Left lung (tissue), 10 donors: ENCODE data around the gene NUDT16L1. TPM values are rescaled to one million over a fixed set of nuclear protein-coding genes. Genes with fewer than 3 reads are reported as not detected.

ENCODE experiments used
- ATAC-seq: fragments of 200-7000 bp; cut with Tn5 transposase; one replicate; pipeline ENCODE4 v1.9.1; 2020; ENCODE audit warnings: moderate library complexity
- DNase-seq, 4 donors: peaks; one replicate each; pipeline ENCODE4 v3.0.0-alpha.2; 2013 to 2020
- H3K27ac ChIP-seq, 2 donors: fragments of 200-600 bp; sonication (generic) in 1 of 2; one replicate each; pipeline versions ENCODE4 v1.5.0 to v1.8.0; 2020 to 2021
- H3K27me3 ChIP-seq, 2 donors: fragments of 200-600 bp; sonication (generic) in 1 of 2; one replicate each; pipeline versions ENCODE4 v1.5.0 to v1.8.0; 2020 to 2021
- H3K36me3 ChIP-seq, 2 donors: fragments of 200-600 bp; sonication (generic) in 1 of 2; one replicate each; pipeline versions ENCODE4 v1.5.0 to v1.8.0; 2020 to 2021
- H3K4me1 ChIP-seq, 2 donors: fragments of 200-600 bp; one replicate each; pipeline ENCODE4 v1.8.0; 2021
- H3K4me3 ChIP-seq, 2 donors: fragments of 200-600 bp; sonication (generic) in 1 of 2; one replicate each; pipeline versions ENCODE4 v1.5.0 to v1.8.0; 2020 to 2021; ENCODE audit warnings: mild to moderate bottlenecking in 1 of 2
- H3K9me3 ChIP-seq, 2 donors: fragments of 200-600 bp; sonication (generic) in 1 of 2; one replicate each; pipeline versions ENCODE4 v1.5.0 to v1.8.0; 2020 to 2021
- CTCF ChIP-seq, 2 donors: fragments of 200-600 bp; sonication (generic) in 1 of 2; IDR thresholded peaks; one replicate each; pipeline versions ENCODE4 v1.5.0 to v1.8.0; 2021; ENCODE audit warnings: antibody characterized with exemption in 2 of 2
- intact Hi-C, 2 donors: fragments of 100-400 bp; cut with DNase I; formaldehyde crosslinking; loops; one replicate each; pipeline versions ENCODE4 v1.11.2 to v1.14.2; 2022
- polyA plus RNA-seq, 6 donors: library from polyadenylated mRNA; unstranded; fragments of 120-200 nt; gene quantifications; one replicate each; pipeline ENCODE4 v1.2.1, GENCODE V29; 2013; ENCODE audit not compliant: insufficient read length in 6 of 6
- total RNA-seq, 2 donors: library from RNA; stranded (reverse); fragmentation: NEBNext Ultra II Directional; extraction: Animal tissue kit (Norgen Biotek cat#: 25700); gene quantifications; one replicate each; pipeline ENCODE4 v1.2.1, GENCODE V29; 2021
- donor health status: DM: no; HTN: yes; CAD: no.
- donor health status: DM: no; HTN: no; CAD: no.

NUDT16L1 gene
- total and polyA plus RNA-seq, 8 donors: 26.6 to 53.1 (median 35.1) TPM

- Histone ChIP-seq H3K27ac (peak overlapping the region in 1 of 2 donors; percentile 13), H3K36me3 (peaks cover 0 to 76% of the 10 kb centered on the region in 2 donors), H3K27me3 (no peaks in the 10 kb centered on the region), H3K4me1 (peaks cover 14 to 42% of the 10 kb centered on the region in 2 donors), H3K9me3 (no peaks in the 10 kb centered on the region), H3K4me3 (no peak overlapping the region)
- no peak for TF ChIP-seq CTCF (IDR thresholded peaks at IDR 0.05)
- no peak for DNase-seq
- intact Hi-C loops: no loop called here
- ATAC-seq: peak; percentile 5
Measured at GRCh38 chr16:4667203-4667963, 26.0 kb upstream of the NUDT16L1 start.

- Histone ChIP-seq H3K27ac (no peak overlapping the region), H3K4me1 (peaks cover 14 to 32% of the 10 kb centered on the region in 2 donors), H3K9me3 (no peaks in the 10 kb centered on the region), H3K36me3 (peaks cover 0 to 86% of the 10 kb centered on the region in 2 donors), H3K4me3 (no peak overlapping the region), H3K27me3 (no peaks in the 10 kb centered on the region)
- TF ChIP-seq CTCF (IDR thresholded peaks at IDR 0.05): no peak
- DNase-seq (no peak), ATAC-seq (no peak)
- intact Hi-C loops: no loop called here
Measured at GRCh38 chr16:4668313-4668960, 24.9 kb upstream of the NUDT16L1 start.

GRCh38 chr16:4673387-4674046 is 19.8 kb upstream of the NUDT16L1 start:
- Histone ChIP-seq H3K9me3 (no peaks in the 10 kb centered on the region), H3K4me3 (no peak overlapping the region), H3K36me3 (peaks cover 0 to 89% of the 10 kb centered on the region in 2 donors), H3K4me1 (peaks cover 0 to 17% of the 10 kb centered on the region in 2 donors), H3K27ac (no peak overlapping the region), H3K27me3 (no peaks in the 10 kb centered on the region)
- ATAC-seq: no peak
- TF ChIP-seq CTCF (IDR thresholded peaks at IDR 0.05): no peak
- intact Hi-C loops: no loop called here
- no peak for DNase-seq

GRCh38 chr16:4674926-4675530 is 18.3 kb upstream of the NUDT16L1 start:
- Histone ChIP-seq H3K4me3 (no peak overlapping the region), H3K27ac (no peak overlapping the region), H3K36me3 (peaks cover 0 to 74% of the 10 kb centered on the region in 2 donors), H3K9me3 (no peaks in the 10 kb centered on the region), H3K27me3 (no peaks in the 10 kb centered on the region), H3K4me1 (peaks cover 4 to 32% of the 10 kb centered on the region in 2 donors)
- ATAC-seq: no peak
- DNase-seq: no peak
- no peak for TF ChIP-seq CTCF (IDR thresholded peaks at IDR 0.05)
- intact Hi-C loops: no loop called here
